ENCODE results near the gene POPDC2.

DNA sequence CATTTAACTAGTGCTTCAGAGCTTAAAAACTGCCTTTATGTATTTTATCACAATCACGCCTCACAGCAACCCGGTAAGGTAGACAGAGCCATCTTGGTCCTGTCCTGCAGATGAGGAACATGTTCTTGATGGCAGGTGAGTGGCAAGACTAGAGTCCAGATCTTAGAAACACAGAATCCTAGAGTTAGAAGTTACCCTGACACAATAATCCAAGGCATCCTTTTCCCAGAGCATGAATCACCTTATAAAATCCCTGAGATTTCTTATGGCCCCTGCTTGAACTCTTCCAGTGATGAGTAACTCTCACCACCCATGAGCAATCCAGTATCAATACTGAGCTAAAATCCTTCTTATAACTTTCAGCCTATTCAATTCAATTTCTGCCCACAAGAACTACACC is 16.9 kb downstream of the POPDC2 start:
- no peak for TF ChIP-seq POLR2A (IDR thresholded peaks at IDR 0.05; ENCODE audit: low read length)
- no peak for TF ChIP-seq GATA1 (IDR thresholded peaks at IDR 0.05; ENCODE audit: low read depth, low read length)
